Stomach (tissue), 9 donors: ENCODE measurements around the gene PCDHGA7. TPM values are rescaled to one million over a fixed set of nuclear protein-coding genes. Genes with fewer than 3 reads are reported as not detected.
A peak's percentile ranks its signal among the peaks of the same experiment; 100 is the strongest.
"Not testable (repeated sequence)": the region's sequence is repeated elsewhere in the genome, so short reads cannot be mapped to it uniquely, and the experiment has no call there.

Experiments used
- DNase-seq, 2 donors: peaks; one replicate each; pipeline versions ENCODE4 v3.0.0 to v3.0.0-alpha.2; 2013 to 2019
- H3K27ac ChIP-seq, 5 donors: fragments of 200-600 bp in 4 of 5; sonication (generic) in 4 of 5; one replicate each; pipeline ENCODE4 v1.5.1; 2013 to 2019; ENCODE audit warnings: mild to moderate bottlenecking in 1 of 5, moderate library complexity in 1 of 5
- H3K27me3 ChIP-seq, 3 donors: fragments of 200-600 bp; sonication (generic); one replicate each; pipeline ENCODE4 v1.5.1; 2017 to 2019; ENCODE audit warnings: mixed run types in 1 of 3
- H3K36me3 ChIP-seq, 4 donors: fragments of 200-600 bp; sonication (generic); 1 replicate in 3 of 4; 2 replicates in 1 of 4; pipeline ENCODE4 v1.5.1; 2016 to 2019
- H3K4me1 ChIP-seq, 4 donors: fragments of 200-600 bp; sonication (generic); one replicate each; pipeline ENCODE4 v1.5.1; 2016 to 2019
- H3K4me3 ChIP-seq, 4 donors: fragments of 200-600 bp; sonication (generic) in 3 of 4; one replicate each; pipeline ENCODE4 v1.5.1; 2016 to 2019; ENCODE audit warnings: mild to moderate bottlenecking in 1 of 4
- H3K9me3 ChIP-seq, 4 donors: fragments of 200-600 bp; sonication (generic); one replicate each; pipeline ENCODE4 v1.5.1; 2016 to 2019
- EP300 ChIP-seq: sonication (generic); formaldehyde crosslinking; IDR thresholded peaks from one replicate; pipeline ENCODE4 v1.6.1; 2017; ENCODE audit warnings: antibody characterized with exemption
- POLR2A ChIP-seq, 4 donors: fragments of 450-650 bp; IDR thresholded peaks; one replicate each; pipeline ENCODE4 v1.6.1; 2016; ENCODE audit warnings: antibody characterized with exemption in 4 of 4, control low read depth in 2 of 4, mild to moderate bottlenecking in 1 of 4, moderate library complexity in 1 of 4
- POLR2AphosphoS5 ChIP-seq, 3 donors: sonication (generic); formaldehyde crosslinking; IDR thresholded peaks; one replicate each; pipeline ENCODE4 v1.6.1; 2016; ENCODE audit warnings: antibody characterized with exemption in 3 of 3
- WGBS, 5 donors: extraction: QIAGEN DNeasy Blood & Tissue Kit in 3 of 5; methylation state at CpG; one replicate each; pipeline versions ENCODE4 v1.1.5 to v1.1.7; 2013 to 2018; 5-methylcytosine and 5-hydroxymethylcytosine counted together
- intact Hi-C: fragments of 100-400 bp; cut with DNase I; formaldehyde crosslinking; loops from one replicate; pipeline ENCODE4 v1.15.1; 2023; ENCODE audit warnings: low total_unique reads
- polyA plus RNA-seq, 3 donors: library from polyadenylated mRNA; stranded (reverse); fragments of 200-250 nt; gene quantifications; one replicate each; pipeline ENCODE4 v1.2.3, GENCODE V29; 2013
- total RNA-seq, 5 donors: library from RNA; depleted of rRNA; stranded (reverse); fragments of >200 nt; gene quantifications; one replicate each; pipeline versions ENCODE4 v1.1.0 to v1.2.3, GENCODE V29; 2014 to 2016
- TF ChIP-seq, protein P1 (sequence below), 7 experiments: fragments of 450-650 bp in 4 of 7; fragments of 200-600 bp in 3 of 7; sonication (generic) in 3 of 7; IDR thresholded peaks; one replicate each; pipeline ENCODE4 v1.5.1; 2016 to 2019; ENCODE audit warnings: antibody characterized with exemption in 7 of 7, control low read depth in 2 of 7, mild to moderate bottlenecking in 1 of 7
- donor health status: healthy with polysubstance abuse.
- donor health status: Bipolar disorder and iron deficiency.
- donor health status: healthy.

Gene PCDHGA7
- total and polyA plus RNA-seq, 8 donors = 0.06 to 29.0 (median 1.0) TPM; not detected in 2

DNA sequence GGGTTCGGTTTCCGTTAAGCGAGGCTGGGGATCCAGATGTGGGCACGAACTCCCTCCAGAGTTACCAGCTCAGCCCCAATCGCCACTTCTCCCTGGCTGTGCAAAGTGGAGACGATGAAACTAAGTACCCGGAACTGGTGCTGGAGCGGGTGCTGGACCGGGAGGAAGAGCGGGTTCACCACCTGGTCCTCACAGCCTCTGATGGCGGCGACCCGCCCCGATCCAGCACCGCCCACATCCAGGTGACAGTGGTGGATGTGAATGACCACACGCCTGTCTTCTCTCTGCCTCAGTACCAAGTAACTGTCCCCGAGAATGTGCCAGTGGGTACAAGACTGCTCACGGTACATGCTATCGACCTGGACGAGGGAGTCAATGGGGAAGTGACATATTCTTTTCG, 803 bp downstream of the PCDHGA7 start:
- Histone ChIP-seq H3K4me3 (peak overlapping the region in 1 of 4 donors; percentile 8), H3K9me3 (peaks cover 35 to 95% (median 85%) of the 10 kb centered on the region in 4 donors), H3K4me1 (no peaks in the 10 kb centered on the region), H3K27ac (no peak overlapping the region), H3K36me3 (no peaks in the 10 kb centered on the region), H3K27me3 (peaks cover 0 to 66% (median 5%) of the 10 kb centered on the region in 3 donors)
- no peak for TF ChIP-seq POLR2A (IDR thresholded peaks at IDR 0.05)
- TF ChIP-seq POLR2AphosphoS5 (IDR thresholded peaks at IDR 0.05) = no peak
- TF ChIP-seq, protein P1, sequence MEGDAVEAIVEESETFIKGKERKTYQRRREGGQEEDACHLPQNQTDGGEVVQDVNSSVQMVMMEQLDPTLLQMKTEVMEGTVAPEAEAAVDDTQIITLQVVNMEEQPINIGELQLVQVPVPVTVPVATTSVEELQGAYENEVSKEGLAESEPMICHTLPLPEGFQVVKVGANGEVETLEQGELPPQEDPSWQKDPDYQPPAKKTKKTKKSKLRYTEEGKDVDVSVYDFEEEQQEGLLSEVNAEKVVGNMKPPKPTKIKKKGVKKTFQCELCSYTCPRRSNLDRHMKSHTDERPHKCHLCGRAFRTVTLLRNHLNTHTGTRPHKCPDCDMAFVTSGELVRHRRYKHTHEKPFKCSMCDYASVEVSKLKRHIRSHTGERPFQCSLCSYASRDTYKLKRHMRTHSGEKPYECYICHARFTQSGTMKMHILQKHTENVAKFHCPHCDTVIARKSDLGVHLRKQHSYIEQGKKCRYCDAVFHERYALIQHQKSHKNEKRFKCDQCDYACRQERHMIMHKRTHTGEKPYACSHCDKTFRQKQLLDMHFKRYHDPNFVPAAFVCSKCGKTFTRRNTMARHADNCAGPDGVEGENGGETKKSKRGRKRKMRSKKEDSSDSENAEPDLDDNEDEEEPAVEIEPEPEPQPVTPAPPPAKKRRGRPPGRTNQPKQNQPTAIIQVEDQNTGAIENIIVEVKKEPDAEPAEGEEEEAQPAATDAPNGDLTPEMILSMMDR (IDR thresholded peaks at IDR 0.05) = no peak
- no peak for TF ChIP-seq EP300
- no peak for DNase-seq
- WGBS, 5 donors = 33 to 55% (median 36%) methylated on average over 14 to 21 of the region's 21 CpGs
- intact Hi-C loops = no loop called here

DNA sequence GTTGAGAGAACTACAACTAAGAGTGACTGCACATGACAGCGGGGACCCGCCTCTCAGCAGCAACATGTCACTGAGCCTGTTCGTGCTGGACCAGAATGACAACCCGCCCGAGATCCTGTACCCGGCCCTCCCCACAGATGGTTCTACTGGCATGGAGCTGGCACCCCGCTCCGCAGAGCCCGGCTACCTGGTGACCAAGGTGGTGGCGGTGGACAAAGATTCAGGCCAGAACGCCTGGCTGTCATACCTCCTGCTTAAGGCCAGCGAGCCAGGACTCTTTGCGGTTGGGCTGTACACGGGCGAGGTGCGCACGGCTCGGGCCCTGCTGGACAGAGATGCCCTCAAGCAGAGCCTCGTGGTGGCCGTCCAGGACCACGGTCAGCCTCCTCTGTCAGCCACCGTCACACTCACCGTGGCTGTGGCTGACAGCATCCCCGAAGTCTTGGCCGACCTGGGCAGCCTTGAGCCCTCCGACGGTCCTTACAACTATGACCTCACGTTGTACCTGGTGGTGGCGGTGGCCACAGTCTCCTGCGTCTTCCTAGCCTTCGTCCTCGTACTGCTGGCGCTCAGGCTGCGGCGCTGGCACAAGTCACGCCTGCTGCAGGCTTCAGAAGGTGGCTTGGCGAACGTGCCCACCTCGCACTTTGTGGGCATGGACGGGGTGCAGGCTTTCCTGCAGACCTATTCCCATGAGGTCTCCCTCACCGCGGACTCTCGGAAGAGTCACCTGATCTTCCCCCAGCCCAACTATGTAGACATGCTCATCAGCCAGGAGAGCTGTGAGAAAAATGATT, 2.1 kb downstream of the PCDHGA7 start:
- H3K4me3 ChIP-seq = no peak overlapping the region
- H3K27me3 ChIP-seq = peaks cover 0 to 78% (median 7%) of the 10 kb centered on the region in 3 donors
- intact Hi-C loops = no loop called here
- H3K4me1 ChIP-seq = no peaks in the 10 kb centered on the region
- DNase-seq = no peak
- 41 to 61% (median 45%) methylated on average over 32 to 43 of the region's 43 CpGs for WGBS, 5 donors
- no peak for TF ChIP-seq POLR2AphosphoS5 (IDR thresholded peaks at IDR 0.05)
- TF ChIP-seq, protein P1 (IDR thresholded peaks at IDR 0.05) = no peak
- TF ChIP-seq EP300 = no peak
- no peak for TF ChIP-seq POLR2A (IDR thresholded peaks at IDR 0.05)
- peaks cover 0 to 5% (median 0%) of the 10 kb centered on the region in 4 donors for H3K36me3 ChIP-seq
- H3K9me3 ChIP-seq = peaks cover 48 to 97% (median 90%) of the 10 kb centered on the region in 4 donors
- no peak overlapping the region for H3K27ac ChIP-seq

DNA sequence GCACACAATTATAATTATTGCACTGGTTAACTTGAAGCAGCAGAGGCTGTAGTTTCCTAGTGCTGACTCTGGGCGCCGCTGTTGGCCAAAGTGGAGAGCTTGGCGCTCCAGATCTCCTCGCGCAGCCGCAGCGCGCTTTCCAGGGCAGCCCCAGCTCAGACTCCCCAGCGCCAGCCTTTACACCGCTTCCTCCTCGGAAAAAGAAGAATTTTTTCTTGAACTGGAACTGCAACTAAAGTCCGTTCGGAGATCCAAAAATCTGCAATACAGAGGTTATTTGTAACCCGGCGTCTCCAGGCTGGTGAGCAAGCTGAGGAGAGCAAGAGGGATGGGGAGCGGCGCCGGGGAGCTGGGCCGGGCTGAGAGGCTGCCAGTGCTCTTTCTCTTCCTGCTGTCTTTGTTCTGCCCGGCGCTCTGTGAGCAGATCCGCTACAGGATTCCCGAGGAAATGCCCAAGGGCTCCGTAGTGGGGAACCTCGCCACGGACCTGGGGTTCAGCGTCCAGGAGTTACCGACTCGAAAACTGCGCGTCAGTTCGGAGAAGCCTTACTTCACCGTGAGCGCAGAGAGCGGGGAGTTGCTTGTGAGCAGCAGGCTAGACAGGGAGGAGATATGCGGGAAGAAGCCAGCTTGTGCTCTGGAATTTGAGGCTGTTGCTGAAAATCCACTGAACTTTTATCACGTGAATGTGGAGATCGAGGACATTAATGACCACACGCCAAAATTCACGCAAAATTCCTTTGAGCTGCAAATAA, 5.2 kb downstream of the PCDHGA7 start, which contains the start of gene PCDHGB4:
PCDHGB4 (plus strand) TSS at position 142 of the 755 bp plus-strand sequence; CDS start at position 329, 187 bp downstream.
- H3K27ac ChIP-seq, intact Hi-C loops, H3K4me1 ChIP-seq: not testable (repeated sequence)
- Histone ChIP-seq H3K9me3 (peaks cover 56 to 98% (median 92%) of the 10 kb centered on the region in 4 donors), H3K4me3 (peak within 1 kb of the TSS in 2 of 4 donors; percentile 5 to 16), H3K27me3 (peaks cover 0 to 78% (median 10%) of the 10 kb centered on the region in 3 donors), H3K36me3 (peaks cover 0 to 10% (median 0%) of the 10 kb centered on the region in 4 donors)
- peak in 1 of 2 donors; percentile 50 for DNase-seq
- TF ChIP-seq, protein P1 (IDR thresholded peaks at IDR 0.05) = peak in 1 of 7 experiments; percentile 13
- 13 to 20% (median 16%) methylated on average over 18 to 23 of the region's 40 CpGs for whole genome bisulfite sequencing, 5 donors

DNA sequence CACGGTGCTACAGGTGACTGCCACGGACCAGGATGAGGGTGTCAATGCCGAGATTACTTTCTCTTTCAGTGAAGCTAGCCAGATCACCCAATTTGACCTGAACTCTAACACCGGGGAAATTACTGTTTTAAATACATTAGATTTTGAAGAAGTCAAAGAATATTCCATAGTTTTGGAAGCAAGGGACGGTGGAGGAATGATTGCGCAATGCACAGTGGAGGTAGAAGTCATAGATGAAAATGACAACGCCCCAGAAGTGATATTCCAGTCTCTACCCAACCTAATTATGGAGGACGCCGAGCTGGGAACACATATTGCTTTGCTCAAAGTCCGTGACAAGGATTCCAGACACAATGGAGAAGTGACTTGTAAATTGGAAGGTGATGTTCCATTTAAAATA, 6.1 kb downstream of the PCDHGA7 start:
- Histone ChIP-seq H3K9me3 (peaks cover 59 to 98% (median 92%) of the 10 kb centered on the region in 4 donors), H3K4me3 (no peak overlapping the region)

More for the DNA sequence above, 6.1 kb downstream of the PCDHGA7 start:
- H3K36me3 ChIP-seq = peaks cover 0 to 16% (median 0%) of the 10 kb centered on the region in 4 donors
- 42 to 55% (median 43%) methylated on average over 10 of the region's 10 CpGs for WGBS, 5 donors
- H3K4me1 ChIP-seq = no peaks in the 10 kb centered on the region
- no peak for DNase-seq
- no peak for TF ChIP-seq POLR2A (IDR thresholded peaks at IDR 0.05)
- no peak for TF ChIP-seq POLR2AphosphoS5 (IDR thresholded peaks at IDR 0.05)
- TF ChIP-seq, protein P1 (IDR thresholded peaks at IDR 0.05) = no peak
- TF ChIP-seq EP300 = no peak
- H3K27ac ChIP-seq = no peak overlapping the region
- peaks cover 0 to 78% (median 10%) of the 10 kb centered on the region in 3 donors for H3K27me3 ChIP-seq
- intact Hi-C loops = no loop called here
